HG02798 (cell line): ENCODE data around the gene ZFP3.
"Not testable (repeated sequence)": the region's sequence is repeated elsewhere in the genome, so short reads cannot be mapped to it uniquely, and the experiment has no call there.

Experiments
- ATAC-seq: cut with Tn5 transposase; IDR thresholded peaks from one replicate; pipeline ENCODE4 v1.9.1; 2021; ENCODE audit warnings: mild to moderate bottlenecking; ENCODE audit not compliant: unreplicated experiment, poor library complexity

The ZFP3 gene

DNA sequence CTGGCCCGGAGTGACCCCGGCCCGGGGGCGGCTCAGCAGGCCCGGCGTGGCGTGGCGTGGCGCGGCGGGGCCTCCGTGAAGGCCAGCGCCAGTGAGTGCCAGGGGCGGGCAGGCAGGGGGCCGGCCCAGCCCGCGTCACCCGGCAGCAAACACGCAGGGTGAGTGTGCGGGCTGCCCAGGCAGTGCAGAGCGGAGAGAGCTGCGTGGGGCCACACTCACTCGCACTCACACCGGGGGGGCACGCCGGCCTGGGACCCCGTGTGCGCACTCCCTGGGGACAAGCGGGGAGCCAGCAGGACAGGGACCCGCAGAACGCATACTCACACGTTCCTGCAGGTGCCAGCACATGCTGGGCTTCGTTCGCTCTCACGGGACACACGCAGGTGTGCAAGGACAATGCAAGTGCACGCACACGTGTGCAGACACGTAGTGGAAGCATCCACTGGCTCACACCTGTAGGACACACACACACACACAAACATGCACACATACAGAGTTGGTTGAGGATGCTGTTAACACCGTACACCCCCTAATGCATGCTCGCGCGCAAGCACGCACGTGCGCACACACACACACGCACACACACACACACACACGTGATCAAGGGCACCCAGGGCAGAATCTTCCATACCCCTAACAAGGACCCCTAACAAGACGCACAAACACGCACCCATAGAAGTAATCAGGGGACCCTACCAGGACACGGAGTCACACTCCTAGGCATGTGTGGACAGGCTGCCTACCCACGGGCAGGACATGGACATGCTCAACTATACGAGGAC is 45.3 kb downstream of the ZFP3 start:
- ATAC-seq = no peak

DNA sequence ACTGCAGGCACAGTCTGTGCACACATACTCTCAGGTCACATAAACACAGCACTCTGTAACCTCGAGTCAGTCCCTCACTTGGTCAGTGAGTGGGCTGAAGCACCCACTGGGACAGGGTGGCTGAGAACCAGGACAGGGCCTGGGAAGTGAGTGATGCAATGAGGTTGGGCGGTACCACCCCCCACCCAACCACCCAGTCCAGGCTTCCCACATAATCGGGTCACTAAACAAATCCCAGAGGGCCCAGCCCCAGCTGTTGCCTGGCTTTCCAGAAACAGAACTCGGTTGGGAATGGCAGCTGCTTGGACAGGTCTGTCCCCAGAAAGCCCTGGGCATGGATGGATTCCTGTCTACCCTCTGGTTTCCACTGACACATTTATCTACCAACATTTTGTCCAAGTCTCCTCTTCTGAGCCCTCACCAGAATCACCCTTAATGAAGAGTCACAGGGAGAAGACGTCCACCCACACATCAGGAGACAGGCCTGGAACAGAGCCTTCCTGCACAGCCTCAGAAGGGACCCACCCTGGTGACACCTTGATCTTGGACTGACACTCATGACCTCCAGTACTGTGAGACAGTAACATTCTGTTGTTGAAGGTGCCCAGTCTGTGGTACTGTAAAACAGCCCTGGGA is 46.0 kb downstream of the ZFP3 start:
- not testable (repeated sequence) for ATAC-seq

GRCh38 chr17:5124896-5125295 is 46.6 kb downstream of the ZFP3 start:
- ATAC-seq = not testable (repeated sequence)

- no peak for ATAC-seq
Measured at GRCh38 chr17:5126719-5127488, 48.6 kb downstream of the ZFP3 start.

DNA sequence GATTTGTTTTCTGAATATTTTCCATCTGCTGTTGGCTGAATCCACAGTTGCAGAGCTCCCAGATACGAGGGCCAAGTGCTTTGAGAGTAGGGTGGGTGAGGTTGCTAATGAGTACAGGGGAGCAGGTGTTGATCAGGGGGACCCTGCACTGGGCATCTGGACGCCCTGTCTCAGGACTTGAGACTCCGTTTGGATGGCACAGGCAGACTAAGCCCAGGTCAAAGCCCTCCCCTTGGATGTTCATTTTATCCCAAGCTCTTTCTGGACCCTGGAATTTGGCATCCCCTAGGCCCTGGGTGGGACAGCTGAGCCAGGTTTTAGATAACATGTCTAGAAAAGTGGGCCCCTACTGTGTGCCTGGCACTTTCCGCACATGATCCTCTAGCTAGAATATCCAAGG is 49.6 kb downstream of the ZFP3 start:
- ATAC-seq = no peak

- ATAC-seq = not testable (repeated sequence)
Measured at GRCh38 chr17:5128387-5128786, 50.1 kb downstream of the ZFP3 start.

DNA sequence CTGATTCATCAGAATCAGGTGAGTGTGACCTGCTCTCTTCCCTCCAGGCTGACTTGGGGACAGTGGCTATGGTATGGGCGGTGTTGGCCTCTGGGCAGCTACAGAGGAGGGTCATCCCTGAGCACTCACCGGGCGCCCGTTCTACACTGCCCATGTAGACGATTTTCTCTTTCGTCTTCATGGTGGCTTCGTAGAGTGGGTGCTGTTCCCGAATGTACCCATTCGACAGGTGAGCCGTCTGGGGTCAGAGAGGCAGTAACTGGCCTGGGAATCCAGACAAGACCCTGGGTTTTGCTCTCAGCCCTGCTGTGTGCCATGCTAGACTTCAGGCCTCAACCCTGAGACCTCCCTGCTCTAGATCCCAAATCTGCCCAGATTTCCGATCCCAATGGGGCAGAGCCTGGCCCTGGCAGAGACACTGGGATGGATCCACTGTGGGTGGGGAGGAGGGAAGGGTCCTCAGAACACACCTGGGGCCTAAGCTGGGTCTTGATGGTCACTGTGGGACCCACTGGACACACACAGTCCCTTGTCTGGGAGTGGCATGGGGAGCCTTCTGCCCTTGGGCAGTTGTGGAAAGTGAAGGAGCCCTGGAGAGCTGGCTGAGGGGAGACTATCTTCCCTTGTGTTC is 50.8 kb downstream of the ZFP3 start:
- no peak for ATAC-seq

- ATAC-seq = not testable (repeated sequence)
Measured at GRCh38 chr17:5129770-5130169, 51.5 kb downstream of the ZFP3 start.

GRCh38 chr17:5130261-5130660 is 52.0 kb downstream of the ZFP3 start:
- ATAC-seq = not testable (repeated sequence)

DNA sequence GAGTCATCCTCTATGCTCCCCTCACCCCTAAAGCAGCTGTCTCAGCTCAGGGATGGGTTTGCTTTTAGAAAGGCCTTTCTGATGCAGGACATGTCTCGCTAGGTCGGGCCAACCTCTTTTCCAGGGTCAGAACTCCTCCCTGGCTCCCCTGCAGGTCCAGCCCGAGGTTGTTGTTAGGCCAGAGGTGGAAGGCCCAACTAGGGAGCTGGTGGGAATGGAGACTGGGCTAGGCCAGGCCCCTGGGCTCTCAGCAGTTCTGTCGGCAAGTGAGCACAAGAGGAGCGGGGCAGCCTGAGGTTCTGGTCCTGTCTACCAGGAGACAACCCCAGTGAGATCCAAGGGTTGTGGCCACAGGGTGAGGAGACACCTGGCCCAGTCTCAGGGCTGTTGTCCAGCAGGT is 52.4 kb downstream of the ZFP3 start:
- not testable (repeated sequence) for ATAC-seq

DNA sequence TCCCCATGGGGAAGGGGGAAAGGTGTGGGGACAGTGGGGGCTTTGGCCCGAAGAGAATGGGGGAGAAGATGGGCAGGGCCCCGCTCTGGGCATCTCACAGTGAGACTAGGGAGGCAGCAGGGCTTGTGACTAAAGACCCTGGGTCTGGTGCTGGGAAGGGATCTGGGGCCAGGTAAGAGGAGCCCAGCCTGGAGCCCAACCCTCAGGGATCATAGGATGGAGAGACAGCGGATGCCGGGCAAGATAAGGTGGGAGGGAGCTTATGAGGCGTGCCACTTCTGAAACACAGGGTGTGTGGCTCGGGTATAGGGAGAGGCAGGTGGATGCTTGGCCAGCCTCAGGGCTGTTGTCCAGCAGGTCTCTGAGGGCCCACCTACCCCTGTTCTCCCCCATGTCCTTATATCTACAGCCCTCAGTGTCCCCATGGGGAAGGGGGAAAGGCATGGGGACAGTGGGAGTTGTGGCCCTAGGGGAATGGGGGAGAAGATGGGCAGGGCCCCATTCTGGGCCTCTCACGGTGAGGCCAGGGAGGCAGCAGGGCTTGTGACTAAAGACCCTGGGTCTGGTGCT is 53.0 kb downstream of the ZFP3 start:
- no peak for ATAC-seq

- not testable (repeated sequence) for ATAC-seq
Measured at GRCh38 chr17:5131799-5132502, 53.7 kb downstream of the ZFP3 start.

GRCh38 chr17:5132503-5133225 is 54.4 kb downstream of the ZFP3 start:
- not testable (repeated sequence) for ATAC-seq

GRCh38 chr17:5133311-5133710 is 55.0 kb downstream of the ZFP3 start:
- no peak for ATAC-seq

GRCh38 chr17:5133961-5134360 is 55.7 kb downstream of the ZFP3 start:
- not testable (repeated sequence) for ATAC-seq

DNA sequence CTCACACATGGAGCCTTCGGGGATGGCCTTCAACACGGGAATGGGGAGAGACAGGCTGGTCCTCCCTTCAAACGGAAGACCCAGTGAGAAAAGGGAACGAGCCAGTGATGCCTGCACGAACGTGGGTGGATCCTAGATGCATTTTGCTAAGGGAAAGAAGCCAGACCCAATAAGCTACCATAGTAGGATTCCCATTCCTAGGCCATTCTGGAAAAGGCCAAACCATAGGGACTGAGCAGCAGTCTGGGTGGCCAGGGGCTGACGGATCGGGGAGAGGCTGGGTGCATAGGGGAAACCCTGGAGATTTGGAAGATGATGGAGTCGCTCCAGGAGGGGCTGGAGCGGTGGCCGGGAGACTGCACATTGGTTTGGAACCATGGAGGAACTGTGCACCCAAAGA is 56.3 kb downstream of the ZFP3 start:
- not testable (repeated sequence) for ATAC-seq

DNA sequence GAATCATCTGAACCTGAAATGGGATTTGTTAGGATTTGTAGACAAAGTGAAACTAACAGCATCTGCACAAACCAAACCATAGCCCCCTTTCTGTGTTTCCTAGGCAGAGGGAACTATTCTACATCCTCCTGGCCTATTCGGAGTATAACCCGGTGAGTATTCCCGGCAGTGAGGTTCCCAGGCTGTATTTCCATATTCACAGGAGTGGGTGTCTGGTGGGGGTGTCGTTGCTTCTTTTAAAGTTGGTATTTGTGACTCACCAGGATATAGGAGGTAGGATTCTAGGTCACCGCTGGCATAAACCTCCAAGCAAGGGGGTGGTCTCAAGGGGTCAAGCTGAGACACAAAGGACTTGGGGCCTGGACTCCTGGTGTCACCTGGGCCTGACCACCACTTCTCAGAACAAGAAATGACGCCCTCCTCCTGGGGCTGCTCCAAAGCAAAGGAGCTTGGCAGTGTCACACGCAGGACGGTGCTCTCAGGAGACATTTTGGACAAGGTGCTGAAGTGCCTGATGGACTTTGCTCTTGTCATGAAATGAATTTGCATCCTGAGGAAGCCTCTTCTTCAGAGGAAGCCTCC is 57.0 kb downstream of the ZFP3 start:
- ATAC-seq = not testable (repeated sequence)

- ATAC-seq = no peak
Measured at GRCh38 chr17:5135726-5136579, 57.7 kb downstream of the ZFP3 start.
